Dendritic cell treated with granulocyte-macrophage colony-stimulating factor and Interleukin-4, amounts not matched to agents 40 ng/mL and 50 ng/mL, for 4 days (primary cell): ENCODE measurements around the gene CD300H.

Experiments
- H3K27ac Mint-ChIP-seq: one replicate; pipeline ENCODE4 v1.8.0; 2022; ENCODE audit warnings: mild to moderate bottlenecking, mixed read lengths
- H3K27me3 Mint-ChIP-seq: one replicate; pipeline ENCODE4 v1.8.0; 2022; ENCODE audit warnings: mild to moderate bottlenecking, mixed read lengths
- H3K36me3 Mint-ChIP-seq: one replicate; pipeline ENCODE4 v1.8.0; 2022; ENCODE audit warnings: low read depth, mixed read lengths
- H3K4me1 Mint-ChIP-seq: one replicate; pipeline ENCODE4 v1.8.0; 2022; ENCODE audit warnings: low read depth, mixed read lengths
- H3K4me3 Mint-ChIP-seq: one replicate; pipeline ENCODE4 v1.8.0; 2022; ENCODE audit warnings: mild to moderate bottlenecking, moderate library complexity, mixed read lengths
- H3K9me3 Mint-ChIP-seq: one replicate; pipeline ENCODE4 v1.8.0; 2022; ENCODE audit warnings: mixed read lengths
- intact Hi-C: fragments of 100-400 bp; cut with micrococcal nuclease; formaldehyde crosslinking; loops from one replicate; pipeline ENCODE4 v1.15.0; 2022

CD300H gene

GRCh38 chr17:74599023-74599399 is 31.7 kb upstream of the CD300H start:
- Mint-ChIP-seq H3K9me3 (no peaks in the 10 kb centered on the region), H3K4me1 (peaks cover 81% of the 10 kb centered on the region), H3K27me3 (peaks cover 21% of the 10 kb centered on the region), H3K36me3 (no peaks in the 10 kb centered on the region), H3K4me3 (peak overlapping the region; percentile 5), H3K27ac (peak overlapping the region; percentile 69)
- intact Hi-C loops = loop anchor here (1.0 kb wide), 1 partner anchor 33 kb away; no protein-coding TSS in a partner anchor

- H3K27me3 Mint-ChIP-seq = peaks cover 23% of the 10 kb centered on the region
- intact Hi-C loops = loop anchor here (1.0 kb wide), 1 partner anchor 32 kb away; no protein-coding TSS in a partner anchor
- H3K36me3 Mint-ChIP-seq = no peaks in the 10 kb centered on the region
- peak overlapping the region; percentile 5 for H3K4me3 Mint-ChIP-seq
- no peaks in the 10 kb centered on the region for H3K9me3 Mint-ChIP-seq
- peaks cover 76% of the 10 kb centered on the region for H3K4me1 Mint-ChIP-seq
- peak overlapping the region; percentile 69 for H3K27ac Mint-ChIP-seq
These were observed 31.2 kb upstream of the CD300H start for GRCh38 chr17:74598346-74599022.

- Mint-ChIP-seq H3K9me3 (no peaks in the 10 kb centered on the region), H3K27me3 (peaks cover 35% of the 10 kb centered on the region), H3K4me3 (no peak overlapping the region), H3K4me1 (peaks cover 73% of the 10 kb centered on the region), H3K27ac (no peak overlapping the region), H3K36me3 (no peaks in the 10 kb centered on the region)
- intact Hi-C loops = no loop called here
These were observed 29.9 kb upstream of the CD300H start for GRCh38 chr17:74597069-74597790.

- Mint-ChIP-seq H3K27ac (no peak overlapping the region), H3K4me3 (no peak overlapping the region), H3K27me3 (peaks cover 33% of the 10 kb centered on the region), H3K4me1 (peaks cover 58% of the 10 kb centered on the region), H3K9me3 (no peaks in the 10 kb centered on the region), H3K36me3 (no peaks in the 10 kb centered on the region)
- intact Hi-C loops = no loop called here
These were observed 27.9 kb upstream of the CD300H start for GRCh38 chr17:74595037-74595750.

GRCh38 chr17:74592087-74592990 is 25.0 kb upstream of the CD300H start, which contains the start of gene CD300LD:
Gene CD300LD (minus strand): TSS chr17:74592283. CDS start chr17:74592202, 81 bp downstream.
- peaks cover 51% of the 10 kb centered on the region for H3K27me3 Mint-ChIP-seq
- peaks cover 30% of the 10 kb centered on the region for H3K4me1 Mint-ChIP-seq

GRCh38 chr17:74591503-74591902 is 24.2 kb upstream of the CD300H start:
- Mint-ChIP-seq H3K27me3 (peaks cover 48% of the 10 kb centered on the region), H3K27ac (no peak overlapping the region), H3K4me1 (peaks cover 30% of the 10 kb centered on the region), H3K36me3 (no peaks in the 10 kb centered on the region), H3K4me3 (no peak overlapping the region), H3K9me3 (no peaks in the 10 kb centered on the region)
- intact Hi-C loops = no loop called here

More at GRCh38 chr17:74592087-74592990, 25.0 kb upstream of the CD300H start, which contains the start of gene CD300LD:
- H3K9me3 Mint-ChIP-seq = no peaks in the 10 kb centered on the region
- intact Hi-C loops = no loop called here
- H3K4me3 Mint-ChIP-seq = no peak within 1 kb of the TSS
- no peaks in the 10 kb centered on the region for H3K36me3 Mint-ChIP-seq
- no peak within 1 kb of the TSS for H3K27ac Mint-ChIP-seq

- no peak overlapping the region for H3K4me3 Mint-ChIP-seq
- intact Hi-C loops = no loop called here
- H3K27ac Mint-ChIP-seq = no peak overlapping the region
- peaks cover 34% of the 10 kb centered on the region for H3K27me3 Mint-ChIP-seq
- H3K9me3 Mint-ChIP-seq = no peaks in the 10 kb centered on the region
- H3K4me1 Mint-ChIP-seq = no peaks in the 10 kb centered on the region
- no peaks in the 10 kb centered on the region for H3K36me3 Mint-ChIP-seq
These were observed 18.4 kb upstream of the CD300H start for GRCh38 chr17:74585711-74586110.

- Mint-ChIP-seq H3K4me1 (peaks cover 11% of the 10 kb centered on the region), H3K36me3 (no peaks in the 10 kb centered on the region), H3K4me3 (no peak overlapping the region), H3K9me3 (no peaks in the 10 kb centered on the region), H3K27ac (no peak overlapping the region), H3K27me3 (peaks cover 28% of the 10 kb centered on the region)
- intact Hi-C loops = no loop called here
These were observed 17.2 kb upstream of the CD300H start for GRCh38 chr17:74584292-74585060.

- Mint-ChIP-seq H3K36me3 (no peaks in the 10 kb centered on the region), H3K9me3 (no peaks in the 10 kb centered on the region), H3K27me3 (peaks cover 23% of the 10 kb centered on the region), H3K4me3 (no peak overlapping the region), H3K27ac (no peak overlapping the region), H3K4me1 (peaks cover 17% of the 10 kb centered on the region)
- intact Hi-C loops = no loop called here
These were observed 15.3 kb upstream of the CD300H start for GRCh38 chr17:74582633-74583032.

GRCh38 chr17:74579900-74580299 is 12.6 kb upstream of the CD300H start:
- Mint-ChIP-seq H3K4me3 (no peak overlapping the region), H3K36me3 (no peaks in the 10 kb centered on the region), H3K9me3 (no peaks in the 10 kb centered on the region), H3K27ac (no peak overlapping the region), H3K27me3 (peaks cover 37% of the 10 kb centered on the region), H3K4me1 (peaks cover 23% of the 10 kb centered on the region)
- intact Hi-C loops = no loop called here

GRCh38 chr17:74578979-74579378 is 11.7 kb upstream of the CD300H start:
- intact Hi-C loops = no loop called here
- H3K27ac Mint-ChIP-seq = no peak overlapping the region
- H3K9me3 Mint-ChIP-seq = no peaks in the 10 kb centered on the region
- no peak overlapping the region for H3K4me3 Mint-ChIP-seq
- H3K27me3 Mint-ChIP-seq = peaks cover 42% of the 10 kb centered on the region
- peaks cover 23% of the 10 kb centered on the region for H3K4me1 Mint-ChIP-seq
- H3K36me3 Mint-ChIP-seq = no peaks in the 10 kb centered on the region

GRCh38 chr17:74574489-74575142 is 7.3 kb upstream of the CD300H start:
- Mint-ChIP-seq H3K27ac (no peak overlapping the region), H3K36me3 (no peaks in the 10 kb centered on the region), H3K4me1 (peaks cover 36% of the 10 kb centered on the region), H3K4me3 (no peak overlapping the region), H3K27me3 (peaks cover 45% of the 10 kb centered on the region), H3K9me3 (no peaks in the 10 kb centered on the region)
- intact Hi-C loops = no loop called here
